GM19395 (cell line): ENCODE results near the gene DVL2.

Experiments
- ATAC-seq: cut with Tn5 transposase; IDR thresholded peaks from one replicate; pipeline ENCODE4 v1.9.1; 2021; ENCODE audit warnings: mild to moderate bottlenecking, moderate library complexity; ENCODE audit not compliant: unreplicated experiment

DVL2 gene

GRCh38 chr17:7234083-7234951 lies at the start of gene DVL2:
TSS of gene DVL2 (minus strand) at chr17:7234517. CDS start at chr17:7234262, 255 bp downstream.
- ATAC-seq = peak; percentile 50

GRCh38 chr17:7283471-7284216 lies 49.3 kb upstream of the DVL2 start:
- ATAC-seq = no peak

GRCh38 chr17:7282752-7283321 lies 48.5 kb upstream of the DVL2 start:
- ATAC-seq = no peak

GRCh38 chr17:7281953-7282751 lies 47.8 kb upstream of the DVL2 start:
- ATAC-seq = no peak

- no peak for ATAC-seq
These were observed 47.0 kb upstream of the DVL2 start, which contains the start of gene SLC2A4 for GRCh38 chr17:7281074-7281952. TSS of gene SLC2A4 (plus strand) at chr17:7281718. CDS start at chr17:7281935, 217 bp downstream.

GRCh38 chr17:7280519-7281073 lies 46.3 kb upstream of the DVL2 start:
- ATAC-seq = no peak

GRCh38 chr17:7279448-7279847 lies 45.1 kb upstream of the DVL2 start:
- no peak for ATAC-seq

GRCh38 chr17:7266784-7267183 lies 32.5 kb upstream of the DVL2 start:
- no peak for ATAC-seq

GRCh38 chr17:7263801-7264078 lies 29.4 kb upstream of the DVL2 start:
- no peak for ATAC-seq

GRCh38 chr17:7262935-7263800 lies 28.9 kb upstream of the DVL2 start:
- no peak for ATAC-seq

- no peak for ATAC-seq
These were observed 28.0 kb upstream of the DVL2 start, which contains the start of gene CLDN7 for GRCh38 chr17:7262192-7262934. TSS of gene CLDN7 (minus strand) at chr17:7262478. CDS start at chr17:7262043, 435 bp downstream.

GRCh38 chr17:7261379-7262191 lies 27.3 kb upstream of the DVL2 start:
- ATAC-seq = no peak

- ATAC-seq = no peak
These were observed 26.5 kb upstream of the DVL2 start for GRCh38 chr17:7260651-7261378.

- ATAC-seq = no peak
These were observed 25.8 kb upstream of the DVL2 start for GRCh38 chr17:7260151-7260550.

- no peak for ATAC-seq
These were observed 25.2 kb upstream of the DVL2 start for GRCh38 chr17:7259555-7259889.

GRCh38 chr17:7258731-7259554 lies 24.6 kb upstream of the DVL2 start:
- ATAC-seq = no peak
